SK-N-SH (cell line): ENCODE data around the gene CTAGE9.

Experiments
- CTCF ChIP-seq: fragments of 200-600 bp; sonication (generic); IDR thresholded peaks from 2 replicates; pipeline ENCODE4 v1.6.1; 2017; ENCODE audit warnings: antibody characterized with exemption, mild to moderate bottlenecking, moderate library complexity
- EZH2phosphoT487 ChIP-seq: fragments of 200-600 bp; sonication (generic); IDR thresholded peaks from 2 replicates; pipeline ENCODE4 v1.6.1; 2017; ENCODE audit warnings: low read depth, mixed run types, mild to moderate bottlenecking, antibody characterized with exemption, moderate library complexity, borderline replicate concordance
- JUND ChIP-seq: IDR thresholded peaks from 2 replicates; pipeline ENCODE4 v1.4.0; 2012
- MAX ChIP-seq: IDR thresholded peaks from 2 replicates; pipeline ENCODE4 v1.4.0; 2012; ENCODE audit warnings: low read depth
- MEF2A ChIP-seq: IDR thresholded peaks from 2 replicates; pipeline ENCODE4 v1.4.0; 2012; ENCODE audit warnings: low read depth, borderline replicate concordance
- POLR2AphosphoS5 ChIP-seq: IDR thresholded peaks from 2 replicates; pipeline ENCODE4 v1.6.1; 2012; ENCODE audit warnings: low read depth, low read length
- RAD21 ChIP-seq: IDR thresholded peaks from 2 replicates; pipeline ENCODE4 v1.6.1; 2012; ENCODE audit warnings: mild to moderate bottlenecking, low read length

GRCh38 chr6:131758920-131759319, 48.1 kb upstream of the CTAGE9 start:
- TF ChIP-seq JUND, result no peak
- TF ChIP-seq MEF2A, result no peak
- TF ChIP-seq CTCF, result no peak
- no peak for TF ChIP-seq MAX
- no peak for TF ChIP-seq POLR2AphosphoS5
- no peak for TF ChIP-seq RAD21
- no peak for TF ChIP-seq EZH2phosphoT487
